HG03095 (cell line): ENCODE results near the gene TES.
"Not testable (repeated sequence)": the region's sequence is repeated elsewhere in the genome, so short reads cannot be mapped to it uniquely, and the experiment has no call there.

ENCODE experiments used
- ATAC-seq: cut with Tn5 transposase; IDR thresholded peaks from one replicate; pipeline ENCODE4 v1.9.1; 2021; ENCODE audit warnings: moderate library complexity; ENCODE audit not compliant: unreplicated experiment

Gene TES

GRCh38 chr7:116210345-116211005 is at the start of gene TES:
TSS of gene TES (plus strand) at chr7:116210539. CDS start at chr7:116210708, 169 bp downstream.
- ATAC-seq, result peak; percentile 81

- no peak for ATAC-seq
These were observed 48.6 kb upstream of the TES start for GRCh38 chr7:116161728-116162127.

GRCh38 chr7:116162254-116162653 is 48.1 kb upstream of the TES start:
- peak; percentile 43 for ATAC-seq

- no peak for ATAC-seq
These were observed 47.3 kb upstream of the TES start for GRCh38 chr7:116162992-116163391.

- no peak for ATAC-seq
These were observed 45.6 kb upstream of the TES start for GRCh38 chr7:116164552-116165306.

DNA sequence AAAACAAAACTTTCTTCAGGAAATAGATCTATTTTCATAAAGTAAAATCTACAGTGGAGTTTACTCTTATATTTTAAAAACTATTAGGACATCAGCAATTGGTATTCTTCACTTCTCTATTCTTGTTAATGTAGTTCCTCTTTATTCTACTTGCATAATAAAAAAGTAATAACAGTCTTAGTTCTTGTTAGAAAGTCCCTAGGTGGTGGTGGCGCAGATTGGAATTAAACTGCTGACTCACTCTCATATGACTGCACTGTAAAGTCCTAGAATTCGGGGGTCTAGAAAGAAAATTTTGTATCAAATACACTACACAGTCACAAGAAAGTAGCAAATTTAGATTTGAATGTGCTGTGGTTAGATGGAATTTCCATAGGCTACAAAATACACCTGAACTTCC is 44.6 kb upstream of the TES start:
- ATAC-seq, result peak; percentile 52

DNA sequence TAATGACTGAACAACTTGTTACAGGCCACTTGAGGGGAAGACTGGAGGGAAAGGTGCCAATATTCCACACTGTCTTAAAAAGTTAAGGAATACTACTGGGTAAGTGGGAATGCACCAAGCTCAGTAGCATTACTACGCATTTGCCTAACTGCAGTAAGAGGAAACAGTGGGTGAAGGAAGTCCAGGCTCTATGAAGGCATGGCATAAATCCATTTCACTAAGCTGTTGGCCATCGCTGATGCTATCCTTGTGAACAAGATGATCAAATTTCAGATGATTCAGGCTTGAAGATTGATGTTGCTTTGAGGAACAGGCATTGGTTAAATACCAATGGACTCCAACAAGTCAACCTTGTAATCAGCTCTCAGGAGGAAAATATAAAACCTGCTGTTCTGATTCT is 44.2 kb upstream of the TES start:
- ATAC-seq, result no peak

- ATAC-seq, result no peak
These were observed 43.2 kb upstream of the TES start for GRCh38 chr7:116167177-116167576.

DNA sequence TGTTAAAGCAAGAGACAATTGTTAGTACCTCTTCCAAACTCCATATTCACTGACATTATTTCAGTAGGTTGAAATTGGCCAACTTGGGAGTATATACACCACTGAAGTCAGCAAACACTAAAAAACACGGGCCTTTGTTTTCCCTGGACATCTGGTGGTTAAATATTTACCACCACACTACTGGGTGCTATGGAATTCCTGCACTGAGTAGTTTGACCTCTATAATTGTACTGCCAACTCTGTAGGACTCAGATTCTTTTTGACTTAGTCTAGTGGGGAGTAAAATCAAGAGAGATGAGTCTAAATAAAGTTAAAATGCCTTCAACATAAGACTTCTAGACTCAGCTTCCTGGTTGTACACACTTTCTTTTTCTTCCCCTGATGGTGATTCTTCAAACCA is 41.3 kb upstream of the TES start:
- no peak for ATAC-seq

GRCh38 chr7:116170180-116170579 is 40.2 kb upstream of the TES start:
- no peak for ATAC-seq

DNA sequence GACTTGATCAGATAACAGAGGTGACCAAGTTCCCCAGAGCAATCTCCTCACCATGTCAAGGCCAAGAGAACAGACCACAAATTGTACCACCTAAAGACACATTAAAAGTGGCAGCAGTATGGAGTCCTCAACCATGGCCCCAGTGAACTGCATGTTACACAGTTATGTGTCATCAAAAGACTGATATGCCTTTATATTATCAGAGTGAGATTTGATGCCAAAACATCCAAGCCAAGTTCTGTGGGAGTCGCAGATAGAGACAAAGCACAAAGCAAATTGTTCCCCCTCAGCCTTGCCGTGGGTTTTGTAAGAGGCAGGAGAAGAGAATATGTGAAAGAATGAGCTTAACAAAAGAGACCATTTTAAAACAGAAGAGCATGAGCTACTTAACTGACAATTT is 39.2 kb upstream of the TES start:
- no peak for ATAC-seq

DNA sequence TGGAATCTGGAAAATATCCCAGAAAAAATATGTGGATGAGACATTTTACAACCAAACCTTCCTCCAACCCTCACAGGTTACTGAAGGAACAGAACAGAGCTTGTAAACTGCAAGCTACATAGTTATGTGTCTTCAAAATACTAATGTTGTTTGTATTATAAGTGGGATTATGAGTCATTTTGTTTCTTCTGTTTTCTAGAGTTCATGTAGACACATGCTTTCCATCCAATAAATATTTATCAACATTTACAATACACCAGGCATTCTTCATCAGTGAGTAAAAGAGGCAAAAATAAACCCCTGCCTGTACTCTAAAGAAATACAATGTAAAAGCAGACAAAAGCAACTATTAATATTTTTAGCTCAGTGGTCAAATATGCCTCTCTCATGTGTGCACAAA is 38.0 kb upstream of the TES start:
- ATAC-seq, result no peak

GRCh38 chr7:116173051-116174028 is 37.0 kb upstream of the TES start:
- ATAC-seq, result no peak

DNA sequence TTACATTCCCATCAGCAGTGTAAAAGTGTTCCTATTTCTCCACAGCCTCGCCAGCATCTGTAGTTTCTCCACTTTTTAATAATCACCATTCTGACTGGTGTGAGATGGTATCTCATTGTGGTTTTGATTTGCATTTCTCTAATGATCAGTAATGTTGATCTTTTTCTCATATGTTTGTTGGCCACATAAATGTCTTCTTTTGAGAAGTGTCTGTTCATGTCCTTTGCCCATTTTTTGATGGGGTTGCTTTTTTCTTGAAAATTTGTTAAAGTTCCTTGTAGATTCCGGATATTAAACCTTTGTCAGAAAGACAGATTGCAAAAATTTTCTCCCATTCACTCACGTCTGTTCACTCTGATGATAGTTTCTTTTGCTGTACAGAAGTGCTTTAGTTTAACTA is 35.2 kb upstream of the TES start:
- ATAC-seq, result not testable (repeated sequence)

DNA sequence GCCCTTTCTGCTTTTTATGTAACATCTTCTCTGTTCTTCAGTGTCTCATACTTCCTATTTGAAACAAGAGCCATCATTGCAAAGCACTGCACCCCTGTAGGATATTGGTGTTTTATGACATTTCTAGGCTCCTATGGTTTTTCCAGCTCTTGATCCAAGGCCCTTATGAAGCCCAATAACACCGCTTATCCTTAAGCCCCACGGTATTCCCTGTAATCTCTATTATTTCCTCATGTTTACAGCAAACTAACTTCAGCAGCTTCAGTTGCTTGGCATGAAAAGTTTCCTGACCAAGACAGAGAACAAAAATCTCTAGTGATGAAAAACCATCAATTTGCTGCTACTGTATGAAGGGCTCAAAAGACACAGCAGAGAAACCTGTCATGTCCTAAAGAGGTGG is 34.1 kb upstream of the TES start:
- ATAC-seq, result no peak

DNA sequence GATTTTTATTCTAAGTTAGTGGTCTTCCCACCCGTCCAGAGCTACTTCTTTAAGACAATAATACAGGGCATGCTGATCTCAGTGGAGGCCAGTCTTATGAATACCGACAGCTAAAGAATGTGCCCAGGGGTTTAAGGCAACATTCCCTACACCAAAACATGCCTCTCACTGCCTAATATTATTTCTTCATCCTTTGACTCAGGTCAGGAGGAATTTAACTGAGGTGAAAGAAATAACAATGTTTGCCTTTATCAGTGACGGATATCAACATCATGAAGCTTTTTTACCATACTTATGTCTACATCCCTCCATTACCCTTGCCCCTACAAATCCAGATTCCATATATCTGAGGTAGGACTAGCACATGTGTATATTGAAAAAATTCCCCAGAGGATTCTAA is 33.3 kb upstream of the TES start:
- ATAC-seq, result no peak

GRCh38 chr7:116180302-116180701 is 30.0 kb upstream of the TES start:
- peak; percentile 84 for ATAC-seq

DNA sequence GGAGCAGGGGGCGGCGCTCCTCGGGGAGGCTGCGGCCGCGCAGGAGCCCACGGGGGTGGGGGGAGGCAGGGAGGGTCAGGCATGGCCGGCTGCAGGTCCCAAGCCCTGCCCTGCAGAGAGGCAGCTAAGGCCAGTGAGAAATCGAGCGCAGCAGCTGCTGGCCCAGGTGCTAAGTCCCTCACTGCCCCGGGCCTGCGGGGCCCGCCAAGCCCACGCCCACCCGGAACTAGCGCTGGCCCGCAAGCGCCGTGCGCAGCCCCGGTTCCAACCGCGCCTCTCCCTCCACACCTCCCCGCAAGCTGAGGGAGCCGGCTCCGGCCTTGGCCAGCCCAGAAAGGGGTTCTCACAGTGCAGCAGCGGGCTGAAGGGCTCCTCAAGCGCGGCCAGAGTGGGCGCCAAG is 28.3 kb upstream of the TES start:
- ATAC-seq, result no peak

GRCh38 chr7:116185450-116185849 is 24.9 kb upstream of the TES start:
- no peak for ATAC-seq

- no peak for ATAC-seq
These were observed 24.4 kb upstream of the TES start for GRCh38 chr7:116185956-116186355.

GRCh38 chr7:116187400-116187799 is 22.9 kb upstream of the TES start:
- no peak for ATAC-seq
